ENCODE data around the gene ZNF423. TPM values are rescaled to one million over a fixed set of nuclear protein-coding genes. Genes with fewer than 3 reads are reported as not detected.

Gene ZNF423
- total RNA-seq, 1 experiment from 2014 or later, result not detected

DNA sequence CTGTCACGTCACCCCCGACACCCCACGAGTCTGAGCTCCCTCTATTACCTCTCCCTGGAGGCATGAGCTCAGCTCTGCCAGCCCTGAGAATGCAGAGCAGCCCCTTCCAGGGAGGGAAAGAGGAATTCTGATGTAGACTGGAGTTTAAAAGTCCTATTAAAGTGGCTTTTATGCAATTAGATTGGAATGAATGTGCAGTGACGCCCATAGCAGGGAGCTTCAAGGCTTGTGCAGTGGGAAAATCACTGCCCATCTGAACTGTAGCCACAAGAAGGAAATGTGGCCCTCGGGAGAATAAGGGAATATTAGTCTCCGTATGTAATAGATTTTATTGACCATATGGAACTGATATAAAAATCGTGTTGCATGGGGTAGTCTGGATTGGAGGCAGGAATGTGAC, 66.9 kb downstream of the ZNF423 start:
- TF ChIP-seq, protein P1, sequence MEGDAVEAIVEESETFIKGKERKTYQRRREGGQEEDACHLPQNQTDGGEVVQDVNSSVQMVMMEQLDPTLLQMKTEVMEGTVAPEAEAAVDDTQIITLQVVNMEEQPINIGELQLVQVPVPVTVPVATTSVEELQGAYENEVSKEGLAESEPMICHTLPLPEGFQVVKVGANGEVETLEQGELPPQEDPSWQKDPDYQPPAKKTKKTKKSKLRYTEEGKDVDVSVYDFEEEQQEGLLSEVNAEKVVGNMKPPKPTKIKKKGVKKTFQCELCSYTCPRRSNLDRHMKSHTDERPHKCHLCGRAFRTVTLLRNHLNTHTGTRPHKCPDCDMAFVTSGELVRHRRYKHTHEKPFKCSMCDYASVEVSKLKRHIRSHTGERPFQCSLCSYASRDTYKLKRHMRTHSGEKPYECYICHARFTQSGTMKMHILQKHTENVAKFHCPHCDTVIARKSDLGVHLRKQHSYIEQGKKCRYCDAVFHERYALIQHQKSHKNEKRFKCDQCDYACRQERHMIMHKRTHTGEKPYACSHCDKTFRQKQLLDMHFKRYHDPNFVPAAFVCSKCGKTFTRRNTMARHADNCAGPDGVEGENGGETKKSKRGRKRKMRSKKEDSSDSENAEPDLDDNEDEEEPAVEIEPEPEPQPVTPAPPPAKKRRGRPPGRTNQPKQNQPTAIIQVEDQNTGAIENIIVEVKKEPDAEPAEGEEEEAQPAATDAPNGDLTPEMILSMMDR (IDR thresholded peaks at IDR 0.05; ENCODE audit: unreplicated experiment), result no peak
- Mint-ChIP-seq H3K27ac (ENCODE audit: unreplicated experiment) (no peak overlapping the region), H3K9me3 (ENCODE audit: low read depth, unreplicated experiment) (no peaks in the 10 kb centered on the region), H3K4me1 (ENCODE audit: low read depth, unreplicated experiment) (no peaks in the 10 kb centered on the region), H3K27me3 (ENCODE audit: unreplicated experiment) (peaks cover 92% of the 10 kb centered on the region), H3K4me3 (ENCODE audit: low read depth, unreplicated experiment) (no peak overlapping the region), H3K36me3 (ENCODE audit: insufficient read depth, unreplicated experiment) (no peaks in the 10 kb centered on the region)
- CTCF ChIA-PET, result interaction anchor here (0.7 kb wide), 1 partner anchor 40 kb away, joined by 3 read pairs; no protein-coding TSS in a partner anchor
- no TSS peak for BruUV-seq (replicated peaks)
- intact Hi-C loops (cut with micrococcal nuclease; ENCODE audit: unreplicated experiment), result no loop called here
- DNase-seq, result no peak

DNA sequence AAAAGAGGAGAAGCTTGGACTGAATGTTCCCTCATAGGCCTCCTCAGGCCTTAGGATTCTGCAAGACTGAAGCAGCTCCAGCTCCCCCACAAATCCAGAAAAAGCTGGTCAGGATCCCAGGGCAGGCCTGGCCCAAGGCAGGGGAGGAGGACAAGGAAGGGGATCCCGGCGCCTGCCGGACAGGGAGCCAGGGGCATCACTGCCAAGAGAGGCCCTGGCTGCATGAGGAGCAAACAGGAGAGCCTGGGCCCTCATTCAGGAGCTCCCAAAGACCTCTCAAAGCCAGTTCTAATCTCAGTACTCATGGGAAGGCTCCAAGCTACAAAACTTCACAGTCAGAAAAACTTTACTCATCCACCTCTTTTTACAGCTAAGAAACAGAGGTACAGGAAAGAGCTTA, 67.3 kb downstream of the ZNF423 start:
- Mint-ChIP-seq H3K27me3 (ENCODE audit: unreplicated experiment) (peaks cover 92% of the 10 kb centered on the region), H3K9me3 (ENCODE audit: low read depth, unreplicated experiment) (no peaks in the 10 kb centered on the region), H3K4me3 (ENCODE audit: low read depth, unreplicated experiment) (no peak overlapping the region), H3K27ac (ENCODE audit: unreplicated experiment) (no peak overlapping the region), H3K4me1 (ENCODE audit: low read depth, unreplicated experiment) (no peaks in the 10 kb centered on the region), H3K36me3 (ENCODE audit: insufficient read depth, unreplicated experiment) (no peaks in the 10 kb centered on the region)
- TF ChIP-seq, protein P1 (IDR thresholded peaks at IDR 0.05; ENCODE audit: unreplicated experiment), result no peak
- intact Hi-C loops (cut with micrococcal nuclease; ENCODE audit: unreplicated experiment), result no loop called here
- CTCF ChIA-PET, result interaction anchor here (0.7 kb wide), 1 partner anchor 41 kb away, joined by 3 read pairs; no protein-coding TSS in a partner anchor
- BruUV-seq (replicated peaks), result no TSS peak
- DNase-seq, result no peak

DNA sequence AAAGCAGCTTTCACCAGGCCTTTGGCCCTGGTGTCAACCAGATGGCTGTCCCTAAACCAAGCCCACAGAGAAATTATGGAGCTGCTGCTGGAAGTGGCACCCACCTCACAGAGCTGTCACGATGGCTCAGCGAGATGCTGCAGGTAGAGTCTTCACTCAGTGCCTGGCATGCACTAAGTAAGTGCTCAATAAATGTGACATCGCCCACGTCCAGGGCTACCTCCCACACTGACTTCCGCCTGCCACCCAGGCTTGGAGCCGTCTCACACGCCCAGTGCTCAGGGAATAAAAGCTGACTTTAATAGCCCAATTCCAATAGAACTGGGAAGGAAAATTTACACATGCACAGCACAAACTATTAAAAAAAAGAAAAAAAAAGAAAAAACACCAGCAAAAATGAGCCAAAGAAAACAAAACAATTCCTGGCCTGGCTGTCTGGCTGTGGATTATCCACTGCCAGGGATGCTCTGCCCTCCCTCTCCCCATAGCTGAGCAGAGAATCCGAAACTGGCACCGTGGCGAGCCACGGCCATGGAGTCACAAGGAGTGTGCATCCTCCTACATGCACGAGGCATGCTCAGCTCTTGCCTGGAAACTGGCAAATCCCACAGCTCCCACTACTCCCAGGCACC, 68.9 kb downstream of the ZNF423 start:
- TF ChIP-seq, protein P1 (IDR thresholded peaks at IDR 0.05; ENCODE audit: unreplicated experiment), result no peak
- intact Hi-C loops (cut with micrococcal nuclease; ENCODE audit: unreplicated experiment), result no loop called here
- Mint-ChIP-seq H3K36me3 (ENCODE audit: insufficient read depth, unreplicated experiment) (no peaks in the 10 kb centered on the region), H3K4me3 (ENCODE audit: low read depth, unreplicated experiment) (no peak overlapping the region), H3K27ac (ENCODE audit: unreplicated experiment) (no peak overlapping the region), H3K4me1 (ENCODE audit: low read depth, unreplicated experiment) (no peaks in the 10 kb centered on the region), H3K27me3 (ENCODE audit: unreplicated experiment) (peaks cover 92% of the 10 kb centered on the region), H3K9me3 (ENCODE audit: low read depth, unreplicated experiment) (no peaks in the 10 kb centered on the region)
- CTCF ChIA-PET, result interaction anchor here (0.5 kb wide), 1 partner anchor 468 kb away, joined by 3 read pairs; no protein-coding TSS in a partner anchor
- no peak for DNase-seq
- no TSS peak for BruUV-seq (replicated peaks)

DNA sequence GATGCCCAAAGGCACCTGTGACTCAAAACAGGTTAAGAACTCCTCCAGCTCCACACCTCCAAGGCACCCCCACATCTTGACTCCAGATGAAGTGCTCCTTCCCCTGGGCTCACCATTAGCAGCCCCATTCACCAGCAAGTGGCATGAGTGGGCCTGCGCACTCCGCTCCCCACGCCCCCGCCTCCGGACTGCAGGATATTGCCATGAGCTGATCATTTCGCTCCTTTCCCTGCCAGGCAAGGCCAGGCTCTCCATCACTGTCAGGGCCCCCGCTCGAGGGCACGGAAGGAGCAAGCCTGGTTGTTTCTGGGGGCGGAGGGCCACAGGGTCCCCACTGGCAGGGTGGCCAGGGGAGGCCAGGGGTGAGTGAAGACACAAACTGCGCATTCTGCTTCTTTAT, 69.9 kb downstream of the ZNF423 start:
- H3K27ac Mint-ChIP-seq (ENCODE audit: unreplicated experiment), result no peak overlapping the region
- H3K36me3 Mint-ChIP-seq (ENCODE audit: insufficient read depth, unreplicated experiment), result no peaks in the 10 kb centered on the region
- DNase-seq, result no peak
- no TSS peak for BruUV-seq (replicated peaks)
- no peaks in the 10 kb centered on the region for H3K4me1 Mint-ChIP-seq (ENCODE audit: low read depth, unreplicated experiment)
- intact Hi-C loops (cut with micrococcal nuclease; ENCODE audit: unreplicated experiment), result no loop called here
- peaks cover 92% of the 10 kb centered on the region for H3K27me3 Mint-ChIP-seq (ENCODE audit: unreplicated experiment)
- TF ChIP-seq, protein P1 (IDR thresholded peaks at IDR 0.05; ENCODE audit: unreplicated experiment), result no peak
- no peak overlapping the region for H3K4me3 Mint-ChIP-seq (ENCODE audit: low read depth, unreplicated experiment)
- CTCF ChIA-PET, result no interaction called here
- H3K9me3 Mint-ChIP-seq (ENCODE audit: low read depth, unreplicated experiment), result no peaks in the 10 kb centered on the region

All from Calu3 (cell line).